ENCODE results near the gene ZNF500. TPM values are rescaled to one million over a fixed set of nuclear protein-coding genes. Genes with fewer than 3 reads are reported as not detected.

Gene ZNF500
- total and polyA plus RNA-seq, 8 donors = 5.5 to 14.1 (median 7.2) TPM

- H3K9me3 ChIP-seq = no peaks in the 10 kb centered on the region
- intact Hi-C loops (cut with DNase I) = no loop called here
- no peaks in the 10 kb centered on the region for H3K36me3 ChIP-seq
- H3K4me3 ChIP-seq = no peak overlapping the region
- 85 to 86% methylated on average over 23 to 25 of the region's 25 CpGs for WGBS, 2 donors
- H3K27ac ChIP-seq = no peak overlapping the region
- TF ChIP-seq CTCF (IDR thresholded peaks at IDR 0.05) = no peak
- DNase-seq = peak in 1 of 6 donors; percentile 63
- H3K27me3 ChIP-seq = no peaks in the 10 kb centered on the region
- peaks cover 2 to 4% (median 3%) of the 10 kb centered on the region in 3 donors for H3K4me1 ChIP-seq
- ATAC-seq = no peak
- no peak for FAIRE-seq
Observed at GRCh38 chr16:4783251-4783950, 16.4 kb upstream of the ZNF500 start.

- TF ChIP-seq CTCF (IDR thresholded peaks at IDR 0.05) = no peak
- Histone ChIP-seq H3K9me3 (no peaks in the 10 kb centered on the region), H3K4me3 (no peak overlapping the region), H3K27me3 (no peaks in the 10 kb centered on the region), H3K27ac (no peak overlapping the region), H3K4me1 (no peaks in the 10 kb centered on the region), H3K36me3 (no peaks in the 10 kb centered on the region)
- intact Hi-C loops (cut with DNase I) = no loop called here
- 84 to 95% methylated on average over 4 of the region's 4 CpGs for WGBS, 2 donors
- DNase-seq = no peak
- FAIRE-seq = no peak
- ATAC-seq = no peak
Observed at GRCh38 chr16:4780235-4780634, 13.3 kb upstream of the ZNF500 start.

DNA sequence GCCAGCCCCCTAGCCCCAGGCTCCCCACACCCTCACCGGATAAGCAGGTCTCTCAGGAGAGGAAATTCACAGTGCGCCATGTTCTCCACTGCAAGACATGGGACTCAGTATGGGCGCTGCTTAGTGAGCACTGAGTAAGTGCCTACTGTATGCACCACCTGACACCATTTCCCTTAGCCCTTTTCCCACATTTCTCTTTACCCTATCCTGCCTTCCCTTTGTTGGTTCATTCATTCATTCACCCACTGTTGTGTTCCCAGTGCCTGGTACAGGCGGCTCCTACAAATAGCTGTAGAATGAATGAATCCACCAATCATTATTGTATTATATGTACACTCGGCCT lies 11.1 kb upstream of the ZNF500 start:
- Histone ChIP-seq H3K4me3 (no peak overlapping the region), H3K36me3 (no peaks in the 10 kb centered on the region), H3K27ac (no peak overlapping the region), H3K4me1 (no peaks in the 10 kb centered on the region), H3K9me3 (no peaks in the 10 kb centered on the region), H3K27me3 (no peaks in the 10 kb centered on the region)
- intact Hi-C loops (cut with DNase I) = no loop called here
- ATAC-seq (no peak), FAIRE-seq (no peak), DNase-seq (no peak)
- 75 to 82% methylated on average over 5 of the region's 5 CpGs for WGBS, 2 donors
- TF ChIP-seq CTCF (IDR thresholded peaks at IDR 0.05) = no peak

DNA sequence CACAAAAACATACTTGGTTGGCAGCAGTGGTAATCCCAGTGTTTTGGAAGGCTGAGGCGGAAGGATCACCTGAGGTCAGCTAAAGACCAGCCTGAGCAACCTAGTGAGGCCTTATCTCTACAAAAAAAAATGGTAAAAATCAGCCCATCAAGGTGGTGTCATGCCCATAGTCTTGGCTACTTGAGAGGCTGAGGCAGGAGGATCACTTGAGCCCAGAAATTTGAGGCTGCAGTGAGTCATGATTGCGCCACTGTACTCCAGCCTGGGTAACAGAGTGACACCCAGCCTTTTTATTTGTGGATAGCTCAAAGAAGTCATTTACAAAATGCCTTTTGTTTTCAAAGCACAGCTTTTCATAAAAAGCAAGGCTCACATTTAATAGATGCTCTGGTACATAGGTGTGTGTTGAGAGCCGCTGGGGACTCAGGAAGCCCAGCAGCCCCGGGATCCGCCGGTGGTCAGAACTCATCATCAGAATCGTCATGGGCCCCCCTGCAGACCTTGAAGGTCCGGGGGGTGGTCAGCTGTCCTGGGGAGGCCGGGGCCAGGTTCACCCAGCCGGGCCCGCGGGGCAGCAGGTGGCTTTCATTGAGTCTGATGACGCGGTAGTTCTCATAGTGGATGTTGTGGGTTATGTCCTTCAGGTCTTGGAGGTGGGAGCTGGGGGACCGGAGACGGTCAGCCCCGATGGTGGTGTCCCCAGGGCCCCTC lies 10.5 kb upstream of the ZNF500 start:
- intact Hi-C loops (cut with DNase I) = no loop called here
- DNase-seq (no peak), ATAC-seq (no peak), FAIRE-seq (no peak)
- Histone ChIP-seq H3K9me3 (no peaks in the 10 kb centered on the region), H3K27ac (no peak overlapping the region), H3K36me3 (no peaks in the 10 kb centered on the region), H3K4me1 (no peaks in the 10 kb centered on the region), H3K4me3 (no peak overlapping the region), H3K27me3 (no peaks in the 10 kb centered on the region)
- 71 to 79% methylated on average over 17 of the region's 17 CpGs for WGBS, 2 donors
- TF ChIP-seq CTCF (IDR thresholded peaks at IDR 0.05) = no peak

DNA sequence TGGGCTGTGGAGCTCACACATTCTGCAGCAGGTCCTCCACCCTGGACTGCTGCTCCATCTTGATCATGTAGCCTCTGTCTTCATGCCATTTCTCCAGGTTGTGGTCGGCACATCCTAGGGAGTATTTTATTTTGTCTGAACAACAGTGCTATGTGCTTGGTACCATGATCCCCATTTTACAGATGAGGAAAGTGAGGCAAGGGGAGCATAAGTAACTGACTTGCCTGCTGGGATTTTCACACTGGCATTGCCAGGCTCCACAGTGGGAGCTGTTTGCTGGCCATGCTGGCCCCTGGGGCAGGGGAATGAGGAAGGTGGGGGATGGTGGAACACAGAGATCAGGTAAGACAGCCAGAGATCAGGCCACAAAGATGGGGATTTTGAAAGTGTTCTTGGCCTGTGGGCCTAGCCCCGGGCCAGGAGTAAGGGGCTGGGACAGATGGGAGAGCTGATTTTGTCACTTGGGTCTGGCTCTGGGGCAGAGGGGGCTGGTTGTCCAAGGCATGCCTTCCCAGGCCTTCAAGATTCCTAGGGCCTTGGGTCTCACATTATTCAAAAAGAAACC lies 9.3 kb upstream of the ZNF500 start:
- H3K4me3 ChIP-seq = no peak overlapping the region
- H3K36me3 ChIP-seq = no peaks in the 10 kb centered on the region
- WGBS, 2 donors = 81 to 98% methylated on average over 2 of the region's 2 CpGs
- ATAC-seq = no peak
- H3K9me3 ChIP-seq = no peaks in the 10 kb centered on the region
- no peak overlapping the region for H3K27ac ChIP-seq
- FAIRE-seq = no peak
- no peaks in the 10 kb centered on the region for H3K4me1 ChIP-seq
- no peaks in the 10 kb centered on the region for H3K27me3 ChIP-seq
- DNase-seq = no peak
- TF ChIP-seq CTCF (IDR thresholded peaks at IDR 0.05) = no peak
- intact Hi-C loops (cut with DNase I) = no loop called here
